OCI-LY1 (cell line): Measurements from ENCODE around the gene FUT8.

Source experiments
- H2AFZ ChIP-seq: fragments of 200-600 bp; sonication (generic), shearing (Covaris generic); 2 replicates; pipeline ENCODE4 v1.6.0; 2014; ENCODE audit warnings: antibody characterized with exemption, mild to moderate bottlenecking, low read length
- H3F3A ChIP-seq: fragments of 200-600 bp; sonication (generic), shearing (Covaris generic); 2 replicates; pipeline ENCODE4 v1.6.0; 2014; ENCODE audit warnings: mild to moderate bottlenecking, antibody characterized with exemption, low read length, moderate library complexity; ENCODE audit not compliant: insufficient read depth
- H3K27ac ChIP-seq: fragments of 200-600 bp; sonication (generic); 2 replicates; pipeline ENCODE4 v1.5.1; 2014; ENCODE audit warnings: low read length, mixed run types, mild to moderate bottlenecking, low read depth; ENCODE audit not compliant: poor library complexity, severe bottlenecking
- H3K27me3 ChIP-seq: fragments of 200-600 bp; sonication (generic); 2 replicates; pipeline ENCODE4 v1.6.0; 2014; ENCODE audit warnings: antibody characterized with exemption, mild to moderate bottlenecking, low read length, moderate library complexity; ENCODE audit not compliant: insufficient read depth
- H3K36me3 ChIP-seq: fragments of 200-600 bp; sonication (generic); 2 replicates; pipeline ENCODE4 v1.6.1; 2014; ENCODE audit warnings: mild to moderate bottlenecking, antibody characterized with exemption, low read length, moderate library complexity, mixed read lengths; ENCODE audit not compliant: insufficient read depth
- H3K4me1 ChIP-seq: fragments of 200-600 bp; sonication (generic); 2 replicates; pipeline ENCODE4 v1.5.1; 2014; ENCODE audit warnings: mild to moderate bottlenecking, low read length, moderate library complexity; ENCODE audit not compliant: insufficient read depth, severe bottlenecking
- H3K4me2 ChIP-seq: fragments of 200-600 bp; sonication (generic), shearing (Covaris generic); 2 replicates; pipeline ENCODE4 v1.6.1; 2014; ENCODE audit warnings: low read length
- H3K4me3 ChIP-seq: fragments of 200-600 bp; sonication (generic); 2 replicates; pipeline ENCODE4 v1.5.1; 2014; ENCODE audit warnings: low read length, low read depth, mild to moderate bottlenecking, mixed read lengths; ENCODE audit not compliant: poor library complexity, severe bottlenecking
- H3K79me2 ChIP-seq: fragments of 200-600 bp; shearing (Covaris generic); 2 replicates; pipeline ENCODE4 v1.6.1; 2016; ENCODE audit warnings: mixed run types, low read length, mixed read lengths; ENCODE audit not compliant: insufficient read depth
- H3K9ac ChIP-seq: fragments of 200-600 bp; sonication (generic), shearing (Covaris generic); 2 replicates; pipeline ENCODE4 v1.6.1; 2014; ENCODE audit warnings: mild to moderate bottlenecking, low read length, mixed read lengths
- H3K9me2 ChIP-seq: fragments of 200-600 bp; sonication (generic), shearing (Covaris generic); 2 replicates; pipeline ENCODE4 v1.6.1; 2014; ENCODE audit warnings: low read depth, mild to moderate bottlenecking, low read length, mixed read lengths
- H3K9me3 ChIP-seq: fragments of 200-600 bp; shearing (Covaris generic); 2 replicates; pipeline ENCODE4 v1.6.1; 2014; ENCODE audit warnings: low read length, mixed read lengths
- H4K20me1 ChIP-seq: fragments of 200-600 bp; sonication (generic), shearing (Covaris generic); 2 replicates; pipeline ENCODE4 v1.6.0; 2016; ENCODE audit warnings: mild to moderate bottlenecking, low read length; ENCODE audit not compliant: insufficient read depth
- CTCF ChIP-seq: fragments of 200-600 bp; sonication (generic), shearing (Covaris generic); IDR thresholded peaks from 2 replicates; pipeline ENCODE4 v1.5.1; 2017; ENCODE audit warnings: mild to moderate bottlenecking, antibody characterized with exemption, low read length, moderate library complexity, mixed read lengths
- EZH2 ChIP-seq: fragments of 200-600 bp; sonication (generic), shearing (Covaris generic); IDR thresholded peaks from 2 replicates; pipeline ENCODE4 v1.8.0; 2017; ENCODE audit warnings: borderline replicate concordance, mixed run types, mild to moderate bottlenecking, antibody characterized with exemption, low read length, moderate library complexity, mixed read lengths

FUT8 gene

GRCh38 chr14:65549429-65549828 lies 136.9 kb downstream of the FUT8 start:
- no peaks in the 10 kb centered on the region for H3F3A ChIP-seq
- peaks cover 58% of the 10 kb centered on the region for H3K79me2 ChIP-seq
- peaks cover under 1% of the 10 kb centered on the region for H3K4me1 ChIP-seq
- no peaks in the 10 kb centered on the region for H3K27me3 ChIP-seq
- no peaks in the 10 kb centered on the region for H3K9me3 ChIP-seq
- H4K20me1 ChIP-seq: 0 out of 2 replicates have a peak, but pooled peaks cover 3% of the 10 kb centered on the region
- no peaks in the 10 kb centered on the region for H3K36me3 ChIP-seq
- H3K4me2 ChIP-seq: no peak overlapping the region
- no peak overlapping the region for H3K4me3 ChIP-seq
- H3K9me2 ChIP-seq: no peaks in the 10 kb centered on the region
- H3K9ac ChIP-seq: no peak overlapping the region
- TF ChIP-seq CTCF: no peak
- TF ChIP-seq EZH2: no peak
- no peak overlapping the region for H2AFZ ChIP-seq
- H3K27ac ChIP-seq: no peak overlapping the region

DNA sequence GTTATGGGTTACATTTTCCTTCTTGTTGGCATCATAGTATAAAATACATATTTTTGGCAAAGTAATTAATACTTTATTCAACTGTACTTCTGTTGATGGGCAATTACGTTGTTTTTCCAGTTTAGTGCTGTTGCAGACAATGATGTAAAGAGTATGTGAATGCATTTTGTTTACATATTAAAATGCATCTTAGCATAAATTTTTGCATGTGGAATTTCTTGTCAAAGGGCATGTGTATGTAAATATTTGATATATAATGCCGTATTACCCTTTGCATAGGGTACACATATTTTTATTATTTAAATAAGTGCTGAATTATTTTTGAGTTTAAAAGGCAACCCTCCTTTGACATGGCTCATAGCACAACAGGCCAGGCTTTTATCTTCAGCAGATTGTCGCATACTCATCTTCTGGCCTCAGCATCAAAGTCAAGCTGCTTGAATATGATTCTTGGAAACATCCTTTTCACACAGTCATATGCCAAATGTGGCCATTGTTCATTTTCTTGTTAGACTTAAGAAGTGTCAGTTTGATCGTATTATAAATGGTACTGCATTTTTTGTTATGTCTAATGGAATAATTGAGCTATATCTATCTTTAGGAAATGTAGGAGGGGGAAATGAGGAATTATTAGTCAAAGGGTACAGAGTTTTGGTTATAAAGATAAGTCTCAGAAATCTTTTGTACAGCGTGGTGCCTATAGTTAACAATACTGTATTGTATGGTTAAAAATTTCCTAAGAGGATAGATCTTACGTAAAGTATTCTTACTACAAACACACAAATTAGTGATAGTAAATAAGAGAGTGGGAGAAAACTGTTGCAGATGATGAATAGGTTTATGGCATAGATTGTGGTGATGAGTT lies 138.5 kb downstream of the FUT8 start:
- Histone ChIP-seq H3K4me2 (no peak overlapping the region), H3K4me1 (peaks cover 16% of the 10 kb centered on the region), H3F3A (no peaks in the 10 kb centered on the region), H3K9me3 (no peaks in the 10 kb centered on the region), H3K27ac (no peak overlapping the region), H3K36me3 (no peaks in the 10 kb centered on the region), H2AFZ (no peak overlapping the region), H3K9me2 (no peaks in the 10 kb centered on the region), H3K27me3 (no peaks in the 10 kb centered on the region), H3K79me2 (peaks cover 61% of the 10 kb centered on the region), H4K20me1 (no peaks in the 10 kb centered on the region), H3K9ac (no peak overlapping the region), H3K4me3 (no peak overlapping the region)
- no peak for TF ChIP-seq CTCF
- no peak for TF ChIP-seq EZH2

DNA sequence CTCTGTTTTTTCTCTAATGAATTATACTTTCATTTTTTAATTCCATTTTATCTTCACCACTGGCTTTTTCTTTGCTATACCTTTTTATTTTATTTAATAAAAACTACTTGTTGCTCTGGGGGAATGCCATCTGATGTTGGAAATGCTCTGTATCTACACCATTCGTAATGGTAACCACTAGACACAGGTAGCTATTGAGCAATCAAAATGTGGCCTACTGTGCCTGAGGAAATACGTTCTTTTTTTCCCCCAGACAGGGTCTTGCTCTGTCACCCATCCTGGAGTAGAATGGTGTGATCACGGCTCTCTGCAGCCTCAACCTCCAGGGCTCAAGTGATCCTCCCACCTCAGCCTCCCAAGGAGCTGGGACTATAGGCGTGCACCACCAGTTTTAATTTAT lies 140.2 kb downstream of the FUT8 start:
- Histone ChIP-seq H2AFZ (no peak overlapping the region), H3K9me2 (no peaks in the 10 kb centered on the region), H3K4me2 (no peak overlapping the region), H3K79me2 (peaks cover 62% of the 10 kb centered on the region), H3F3A (no peaks in the 10 kb centered on the region), H3K4me3 (no peak overlapping the region), H3K36me3 (no peaks in the 10 kb centered on the region), H3K9me3 (no peaks in the 10 kb centered on the region), H3K4me1 (peaks cover 17% of the 10 kb centered on the region), H3K27ac (no peak overlapping the region), H4K20me1 (no peaks in the 10 kb centered on the region), H3K27me3 (no peaks in the 10 kb centered on the region), H3K9ac (no peak overlapping the region)
- TF ChIP-seq CTCF (no peak), EZH2 (no peak)
